A549 (cell line): ENCODE measurements around the gene SARDH. TPM values are rescaled to one million over a fixed set of nuclear protein-coding genes. Genes with fewer than 3 reads are reported as not detected.
A peak's percentile ranks its signal among the peaks of the same experiment; 100 is the strongest.

Experiments
- ATAC-seq, 2 experiments: fragments of 200-7000 bp in 1 of 2; fragments of >200 bp in 1 of 2; cut with Nextera tagmentation in 1 of 2; cut with Tn5 transposase in 1 of 2; 3 replicates each; pipeline versions ENCODE4 v1.8.0 to v1.9.1; 2018 to 2020; ENCODE audit warnings: mild to moderate bottlenecking in 1 of 2, moderate library complexity in 1 of 2
- CTCF ChIA-PET: fragments of 300-600 bp; sonication (Branson Sonifier 250); formaldehyde crosslinking; extraction: SDS; loops from one replicate; lab custom pipeline; 2021; ENCODE audit warnings: antibody characterized with exemption, inconsistent platforms; lab: Yijun Ruan, JAX
- POLR2A ChIA-PET: fragments of 350-600 bp; formaldehyde crosslinking; extraction: SDS; loops from one replicate; lab custom pipeline; 2021; ENCODE audit warnings: antibody characterized with exemption, inconsistent platforms; lab: Yijun Ruan, JAX
- DNase-seq, 2 experiments: peaks; one replicate each; pipeline versions ENCODE4 v3.0.0 to v3.0.0-alpha.2; 2011 to 2016; ENCODE audit warnings: low read depth in 1 of 2, low spot score in 1 of 2
- FAIRE-seq: peaks from 2 replicates; lab custom pipeline; 2011; peaks lifted over from hg19 to GRCh38; lab: Jason Lieb, UNC
- H3K27ac ChIP-seq, 2 experiments: fragments of >200 bp; sonication (Bioruptor Twin); formaldehyde crosslinking; 3 replicates each; pipeline ENCODE4 v1.5.1; 2016 to 2017
- H3K4me1 ChIP-seq: fragments of >200 bp; sonication (Bioruptor Twin); formaldehyde crosslinking; 3 replicates; pipeline ENCODE4 v1.6.1; 2016
- H3K4me2 ChIP-seq: fragments of >200 bp; sonication (Bioruptor Twin); formaldehyde crosslinking; 3 replicates; pipeline ENCODE4 v1.6.1; 2016
- H3K4me3 ChIP-seq: fragments of >200 bp; sonication (Bioruptor Twin); formaldehyde crosslinking; 3 replicates; pipeline ENCODE4 v1.5.1; 2016
- H3K9me3 ChIP-seq: fragments of >200 bp; sonication (Bioruptor Twin); formaldehyde crosslinking; 3 replicates; pipeline ENCODE4 v1.6.1; 2016
- CHD2 ChIP-seq: fragments of 150-350 bp; IDR thresholded peaks from 2 replicates; pipeline ENCODE4 v1.6.1; 2014; ENCODE audit warnings: low read length; ENCODE audit not compliant: partially characterized antibody
- EP300 ChIP-seq, 2 experiments: fragments of >200 bp; sonication (Bioruptor Twin); formaldehyde crosslinking; IDR thresholded peaks; 2 replicates in 1 of 2; 3 replicates in 1 of 2; pipeline ENCODE4 v1.6.1; 2016 to 2017
- FOSL2 ChIP-seq, 2 experiments: fragments of 450-650 bp in 1 of 2; fragments of >200 bp in 1 of 2; sonication (Bioruptor Twin) in 1 of 2; formaldehyde crosslinking; IDR thresholded peaks; 2 replicates each; pipeline versions ENCODE4 v1.5.0 to v1.6.1; 2016 to 2020; ENCODE audit warnings: mild to moderate bottlenecking in 1 of 2, moderate library complexity in 1 of 2
- GATA3 ChIP-seq: IDR thresholded peaks from 2 replicates; pipeline ENCODE4 v1.6.1; 2012; ENCODE audit warnings: borderline replicate concordance
- HDAC2 ChIP-seq: fragments of 200-600 bp; sonication (generic); IDR thresholded peaks from 2 replicates; pipeline ENCODE4 v1.6.1; 2016
- HOXA7 ChIP-seq: fragments of 250-450 bp; sonication (Bioruptor Pico); IDR thresholded peaks from 2 replicates; pipeline ENCODE4 v1.5.0; 2020; ENCODE audit warnings: mild to moderate bottlenecking, moderate library complexity
- MAFK ChIP-seq: fragments of 450-650 bp; IDR thresholded peaks from 2 replicates; pipeline ENCODE4 v1.6.1; 2014; ENCODE audit not compliant: partially characterized antibody
- NR3C1 ChIP-seq: fragments of >200 bp; sonication (Bioruptor Twin); formaldehyde crosslinking; IDR thresholded peaks from 3 replicates; pipeline ENCODE4 v1.6.1; 2017
- RARB ChIP-seq: fragments of 250-450 bp; sonication (Bioruptor Pico); IDR thresholded peaks from 2 replicates; pipeline ENCODE4 v1.8.0; 2021; ENCODE audit warnings: mild to moderate bottlenecking, moderate library complexity
- SMC3 ChIP-seq: fragments of >200 bp; sonication (Bioruptor Twin); formaldehyde crosslinking; IDR thresholded peaks from 3 replicates; pipeline ENCODE4 v1.6.1; 2018; ENCODE audit warnings: inconsistent platforms
- TFCP2L1 ChIP-seq: fragments of 250-450 bp; sonication (Bioruptor Pico); IDR thresholded peaks from 2 replicates; pipeline ENCODE4 v1.5.0; 2021; ENCODE audit warnings: mild to moderate bottlenecking
- ZC3H11A ChIP-seq: fragments of 450-650 bp; IDR thresholded peaks from 2 replicates; pipeline ENCODE4 v1.6.1; 2014; ENCODE audit warnings: antibody characterized with exemption, mild to moderate bottlenecking
- ZFP36 ChIP-seq: fragments of 450-650 bp; IDR thresholded peaks from 2 replicates; pipeline ENCODE4 v1.6.1; 2014; ENCODE audit warnings: borderline replicate concordance; ENCODE audit not compliant: partially characterized antibody
- ZNF302 ChIP-seq: fragments of 250-450 bp; sonication (Bioruptor Pico); IDR thresholded peaks from 2 replicates; pipeline ENCODE4 v1.9.0; 2021; ENCODE audit warnings: inconsistent platforms, mild to moderate bottlenecking, moderate library complexity
- WGBS: methylation state at CpG from one replicate; pipeline ENCODE4 v1.1.6; 2017; ENCODE audit errors: missing lambda C conversion rate; 5-methylcytosine and 5-hydroxymethylcytosine counted together
- polyA plus RNA-seq, 4 experiments: library from polyadenylated mRNA; depleted of rRNA in 3 of 4; stranded (reverse); fragments of >200 nt; fragmentation: RNase III in 1 of 4; extraction: RNeasy Plus Mini Kit Qiagen cat#74134 plus additional on column Dnase treatment in 1 of 4; gene quantifications; 2 replicates in 3 of 4; 3 replicates in 1 of 4; pipeline ENCODE4 v1.2.3, GENCODE V29; 2011 to 2017
- TF ChIP-seq, protein P1 (sequence below): fragments of 450-650 bp; IDR thresholded peaks from 2 replicates; pipeline ENCODE4 v1.6.1; 2014; ENCODE audit warnings: antibody characterized with exemption
- TF ChIP-seq, protein P2 (sequence below): fragments of >200 bp; sonication (Bioruptor Twin); formaldehyde crosslinking; IDR thresholded peaks from 2 replicates; pipeline ENCODE4 v1.6.1; 2016
- TF ChIP-seq, protein P3 (sequence below): fragments of 200-600 bp; sonication (generic); IDR thresholded peaks from 2 replicates; pipeline ENCODE4 v1.6.1; 2016; ENCODE audit warnings: antibody characterized with exemption, mild to moderate bottlenecking, moderate library complexity
- TF ChIP-seq, protein P4 (sequence below): IDR thresholded peaks from 2 replicates; pipeline ENCODE4 v1.6.1; 2012

SARDH gene
- polyA plus RNA-seq, 2 of the 4 experiments (the other 2 are of a cell fraction): 0.08 TPM; not detected in 1

DNA sequence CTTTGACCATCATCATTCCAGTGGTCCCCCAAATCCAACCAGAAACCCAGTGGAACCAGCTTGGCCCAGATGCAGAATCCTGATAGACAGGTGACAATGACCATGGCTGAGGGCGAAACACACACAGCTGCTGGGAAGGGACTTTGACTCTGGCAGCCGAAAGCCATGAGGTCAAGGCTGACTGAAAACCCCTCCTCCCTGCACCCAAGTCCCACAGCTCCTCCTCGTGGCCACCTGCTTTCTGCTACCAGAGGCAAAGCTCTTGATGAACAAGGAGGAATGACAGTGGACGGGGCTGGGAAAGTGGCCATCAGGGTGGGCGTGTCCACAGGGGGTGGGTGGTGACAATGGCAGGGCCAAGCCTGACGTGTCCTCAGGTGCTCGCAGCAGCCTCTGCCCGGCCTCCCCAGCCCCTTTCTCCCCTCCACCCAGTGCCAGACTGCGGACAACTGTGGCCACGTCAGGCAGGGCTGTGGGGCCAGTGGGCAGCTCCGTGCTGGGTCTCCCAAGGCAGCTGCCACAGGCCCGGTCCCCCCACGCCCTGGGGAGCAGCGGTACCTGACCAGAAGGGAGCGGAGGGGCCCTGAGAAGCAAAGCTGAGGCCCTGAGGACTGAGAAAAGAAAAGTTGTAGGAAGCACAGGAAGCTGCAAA lies 30.8 kb upstream of the SARDH start:
- FAIRE-seq (no peak), ATAC-seq (peak; percentile 21 to 45; a peak in 3 of 6 replicates), DNase-seq (peak in 1 of 2 experiments; percentile 25)
- Histone ChIP-seq H3K4me1 (no peaks in the 10 kb centered on the region), H3K27ac (no peak overlapping the region), H3K9me3 (peaks cover 17% of the 10 kb centered on the region), H3K4me3 (no peak overlapping the region), H3K4me2 (no peak overlapping the region)
- CTCF ChIA-PET: interaction anchor here (0.7 to 5.1 kb wide), 7 partner anchors 9 to 225 kb away, joined by 3 to 57 read pairs (median 11); no protein-coding TSS in a partner anchor
- POLR2A ChIA-PET: no interaction called here
- 89% methylated on average over 12 of the region's 15 CpGs for WGBS
- no peak for TF ChIP-seq HOXA7 (CRISPR knock-in tag)
- no peak for TF ChIP-seq RARB
- no peak for TF ChIP-seq MAFK
- TF ChIP-seq, protein P1, sequence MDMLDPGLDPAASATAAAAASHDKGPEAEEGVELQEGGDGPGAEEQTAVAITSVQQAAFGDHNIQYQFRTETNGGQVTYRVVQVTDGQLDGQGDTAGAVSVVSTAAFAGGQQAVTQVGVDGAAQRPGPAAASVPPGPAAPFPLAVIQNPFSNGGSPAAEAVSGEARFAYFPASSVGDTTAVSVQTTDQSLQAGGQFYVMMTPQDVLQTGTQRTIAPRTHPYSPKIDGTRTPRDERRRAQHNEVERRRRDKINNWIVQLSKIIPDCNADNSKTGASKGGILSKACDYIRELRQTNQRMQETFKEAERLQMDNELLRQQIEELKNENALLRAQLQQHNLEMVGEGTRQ: no peak
- TF ChIP-seq, protein P2, sequence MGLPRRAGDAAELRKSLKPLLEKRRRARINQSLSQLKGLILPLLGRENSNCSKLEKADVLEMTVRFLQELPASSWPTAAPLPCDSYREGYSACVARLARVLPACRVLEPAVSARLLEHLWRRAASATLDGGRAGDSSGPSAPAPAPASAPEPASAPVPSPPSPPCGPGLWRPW: no peak
- TF ChIP-seq FOSL2 (IDR thresholded peaks at IDR 0.05): no peak
- TF ChIP-seq FOSL2 (CRISPR knock-in tag; IDR thresholded peaks at IDR 0.05): no peak
- no peak for TF ChIP-seq ZC3H11A
- no peak for TF ChIP-seq EP300 (IDR thresholded peaks at IDR 0.05)
- TF ChIP-seq, protein P3, sequence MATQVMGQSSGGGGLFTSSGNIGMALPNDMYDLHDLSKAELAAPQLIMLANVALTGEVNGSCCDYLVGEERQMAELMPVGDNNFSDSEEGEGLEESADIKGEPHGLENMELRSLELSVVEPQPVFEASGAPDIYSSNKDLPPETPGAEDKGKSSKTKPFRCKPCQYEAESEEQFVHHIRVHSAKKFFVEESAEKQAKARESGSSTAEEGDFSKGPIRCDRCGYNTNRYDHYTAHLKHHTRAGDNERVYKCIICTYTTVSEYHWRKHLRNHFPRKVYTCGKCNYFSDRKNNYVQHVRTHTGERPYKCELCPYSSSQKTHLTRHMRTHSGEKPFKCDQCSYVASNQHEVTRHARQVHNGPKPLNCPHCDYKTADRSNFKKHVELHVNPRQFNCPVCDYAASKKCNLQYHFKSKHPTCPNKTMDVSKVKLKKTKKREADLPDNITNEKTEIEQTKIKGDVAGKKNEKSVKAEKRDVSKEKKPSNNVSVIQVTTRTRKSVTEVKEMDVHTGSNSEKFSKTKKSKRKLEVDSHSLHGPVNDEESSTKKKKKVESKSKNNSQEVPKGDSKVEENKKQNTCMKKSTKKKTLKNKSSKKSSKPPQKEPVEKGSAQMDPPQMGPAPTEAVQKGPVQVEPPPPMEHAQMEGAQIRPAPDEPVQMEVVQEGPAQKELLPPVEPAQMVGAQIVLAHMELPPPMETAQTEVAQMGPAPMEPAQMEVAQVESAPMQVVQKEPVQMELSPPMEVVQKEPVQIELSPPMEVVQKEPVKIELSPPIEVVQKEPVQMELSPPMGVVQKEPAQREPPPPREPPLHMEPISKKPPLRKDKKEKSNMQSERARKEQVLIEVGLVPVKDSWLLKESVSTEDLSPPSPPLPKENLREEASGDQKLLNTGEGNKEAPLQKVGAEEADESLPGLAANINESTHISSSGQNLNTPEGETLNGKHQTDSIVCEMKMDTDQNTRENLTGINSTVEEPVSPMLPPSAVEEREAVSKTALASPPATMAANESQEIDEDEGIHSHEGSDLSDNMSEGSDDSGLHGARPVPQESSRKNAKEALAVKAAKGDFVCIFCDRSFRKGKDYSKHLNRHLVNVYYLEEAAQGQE: no peak
- TF ChIP-seq, protein P4, sequence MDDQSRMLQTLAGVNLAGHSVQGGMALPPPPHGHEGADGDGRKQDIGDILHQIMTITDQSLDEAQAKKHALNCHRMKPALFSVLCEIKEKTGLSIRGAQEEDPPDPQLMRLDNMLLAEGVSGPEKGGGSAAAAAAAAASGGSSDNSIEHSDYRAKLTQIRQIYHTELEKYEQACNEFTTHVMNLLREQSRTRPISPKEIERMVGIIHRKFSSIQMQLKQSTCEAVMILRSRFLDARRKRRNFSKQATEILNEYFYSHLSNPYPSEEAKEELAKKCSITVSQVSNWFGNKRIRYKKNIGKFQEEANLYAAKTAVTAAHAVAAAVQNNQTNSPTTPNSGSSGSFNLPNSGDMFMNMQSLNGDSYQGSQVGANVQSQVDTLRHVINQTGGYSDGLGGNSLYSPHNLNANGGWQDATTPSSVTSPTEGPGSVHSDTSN: no peak
- TF ChIP-seq ZFP36: no peak

DNA sequence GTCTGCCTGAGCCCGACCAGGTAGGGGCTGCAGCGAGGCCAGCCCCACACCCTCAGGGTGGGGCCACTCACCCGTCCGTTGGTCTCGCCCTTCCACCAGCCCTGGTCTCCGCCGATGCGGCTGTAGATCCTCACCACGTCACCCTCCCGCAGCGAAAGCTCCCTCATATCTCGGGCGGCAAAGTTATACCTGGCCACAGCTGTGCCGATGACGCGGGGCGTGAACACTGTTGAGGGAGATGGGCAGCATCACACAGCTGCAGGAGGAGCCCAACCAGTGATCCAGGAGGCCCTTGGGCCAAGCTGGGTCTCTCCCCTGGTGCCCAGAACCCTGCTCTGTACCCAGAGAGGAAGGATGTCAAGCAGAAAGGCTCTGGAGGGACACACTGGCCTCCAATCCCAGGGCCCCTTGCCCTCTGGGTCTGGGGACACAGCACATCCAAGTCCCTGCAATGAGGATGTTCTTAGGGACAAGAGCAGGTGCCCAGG lies 30.3 kb upstream of the SARDH start:
- Histone ChIP-seq H3K27ac (no peak overlapping the region), H3K9me3 (peaks cover 12% of the 10 kb centered on the region), H3K4me2 (no peak overlapping the region), H3K4me3 (no peak overlapping the region), H3K4me1 (no peaks in the 10 kb centered on the region)
- ChIA-PET CTCF (interaction anchor here (1.5 to 5.1 kb wide), 5 partner anchors 10 to 226 kb away, joined by 5 to 57 read pairs (median 17); no protein-coding TSS in a partner anchor), POLR2A (no interaction called here)
- TF ChIP-seq ZFP36 (no peak), NR3C1 (no peak), TFCP2L1 (CRISPR knock-in tag) (no peak), HOXA7 (CRISPR knock-in tag) (no peak), MAFK (no peak), HDAC2 (no peak), SMC3 (no peak), ZNF302 (no peak), GATA3 (no peak), CHD2 (no peak)
- no peak for ATAC-seq
- DNase-seq: no peak
- WGBS: 97% methylated on average over 17 of the region's 17 CpGs
- FAIRE-seq: no peak
